Measurements from ENCODE around the gene DOCK4.
"Not testable (repeated sequence)": the region's sequence is repeated elsewhere in the genome, so short reads cannot be mapped to it uniquely, and the experiment has no call there.

DOCK4 gene

GRCh38 chr7:111927353-111928019 lies 278.7 kb downstream of the DOCK4 start:
- no peak for DNase-seq

DNA sequence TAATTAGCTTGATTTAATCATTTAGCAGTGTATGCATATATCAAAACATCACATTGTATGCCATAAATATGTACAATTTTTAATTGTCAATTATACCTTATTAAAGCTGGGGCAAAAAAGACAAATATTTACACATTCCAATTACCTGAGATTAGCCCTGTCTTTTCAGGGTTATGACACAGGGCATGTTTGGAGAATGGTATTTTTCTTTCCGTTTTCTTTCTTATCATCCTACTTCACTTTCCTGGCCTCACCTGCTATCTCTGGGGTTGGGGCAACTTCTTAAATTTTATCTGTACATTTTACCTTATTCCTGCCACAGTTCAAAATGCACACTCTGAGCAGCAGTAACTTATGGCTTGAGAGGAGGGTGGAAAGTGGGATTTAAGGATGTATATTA lies 285.9 kb downstream of the DOCK4 start:
- DNase-seq: no peak

GRCh38 chr7:111919631-111920179 lies 286.5 kb downstream of the DOCK4 start:
- no peak for DNase-seq

GRCh38 chr7:111919164-111919563 lies 287.0 kb downstream of the DOCK4 start:
- DNase-seq: no peak

DNA sequence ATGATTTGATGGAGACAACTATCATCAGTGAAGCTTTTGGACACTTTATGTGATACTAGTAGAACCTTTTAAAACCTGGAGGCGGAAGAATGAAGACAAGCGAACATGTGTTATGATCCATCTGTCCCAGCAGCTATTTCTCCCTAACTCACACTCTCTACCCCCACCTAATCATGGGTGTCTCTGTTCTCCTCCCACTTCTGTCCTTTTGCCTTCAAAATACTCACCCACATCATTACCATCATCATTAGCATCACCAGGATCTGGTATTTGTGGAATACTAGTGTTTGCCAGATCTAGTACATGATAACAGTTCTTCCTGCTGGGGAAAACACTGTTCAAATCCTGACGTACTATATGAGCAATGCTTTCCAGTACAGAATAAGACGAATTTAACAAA lies 287.7 kb downstream of the DOCK4 start:
- DNase-seq: no peak

DNA sequence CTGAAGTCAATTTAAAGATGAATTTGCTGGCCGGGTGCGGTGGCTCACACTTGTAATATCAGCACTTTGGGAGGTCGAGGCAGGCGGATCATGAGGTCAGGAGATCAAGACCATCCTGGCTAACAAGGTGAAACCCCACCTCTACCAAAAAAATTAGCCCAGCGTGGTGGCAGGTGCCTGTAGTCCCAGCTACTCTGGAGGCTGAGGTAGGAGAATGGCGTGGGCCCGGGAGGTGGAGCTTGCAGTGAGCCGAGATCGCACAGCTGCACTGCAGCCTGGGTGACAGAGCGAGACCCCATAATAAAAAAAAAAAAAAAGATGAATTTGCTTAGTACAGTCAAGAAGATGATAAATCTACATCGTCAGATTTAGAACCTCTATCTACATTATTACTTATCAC lies 288.8 kb downstream of the DOCK4 start:
- not testable (repeated sequence) for DNase-seq

GRCh38 chr7:111914291-111914690 lies 291.9 kb downstream of the DOCK4 start:
- DNase-seq: no peak

GRCh38 chr7:111911166-111911961 lies 294.8 kb downstream of the DOCK4 start:
- no peak for DNase-seq

DNA sequence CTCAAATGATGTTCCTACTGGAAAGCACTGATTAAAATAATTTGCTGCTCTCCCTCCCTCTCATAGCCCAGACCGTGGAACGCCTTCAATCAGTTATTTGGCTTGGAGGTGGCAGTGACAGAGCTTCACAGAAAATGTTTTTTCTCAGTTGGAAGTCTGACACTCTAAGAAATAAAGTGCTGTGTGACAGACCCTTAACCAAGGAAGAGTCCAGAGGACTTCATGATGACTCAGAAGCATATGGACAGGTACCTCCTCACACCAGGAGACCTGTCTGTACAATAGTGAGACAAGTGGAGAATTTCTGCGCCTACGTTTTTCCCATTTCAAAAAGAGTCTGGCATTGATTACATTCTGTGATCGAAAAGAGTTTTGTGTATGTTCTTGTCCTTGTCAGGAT lies 295.5 kb downstream of the DOCK4 start:
- no peak for DNase-seq

DNA sequence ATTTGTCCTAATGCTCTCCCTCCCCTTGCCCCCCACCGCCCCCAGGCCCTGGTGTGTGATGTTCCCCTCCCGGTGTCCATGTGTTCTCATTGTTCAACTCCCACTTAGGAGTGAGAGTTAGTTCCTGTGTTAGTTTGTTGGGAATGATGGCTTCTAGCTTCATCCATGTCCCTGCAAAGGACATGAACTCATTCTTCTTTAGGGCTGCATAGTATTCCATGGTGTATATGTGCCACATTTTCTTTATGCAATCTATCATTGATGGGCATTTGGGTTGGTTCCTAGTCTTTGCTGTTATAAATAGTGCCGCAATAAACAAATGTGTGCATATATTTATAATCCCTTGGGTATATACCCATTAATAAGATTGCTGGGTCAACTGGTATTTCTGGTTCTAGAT lies 297.5 kb downstream of the DOCK4 start:
- not testable (repeated sequence) for DNase-seq

- DNase-seq: no peak
Observed at GRCh38 chr7:111903797-111904196, 302.4 kb downstream of the DOCK4 start.

DNA sequence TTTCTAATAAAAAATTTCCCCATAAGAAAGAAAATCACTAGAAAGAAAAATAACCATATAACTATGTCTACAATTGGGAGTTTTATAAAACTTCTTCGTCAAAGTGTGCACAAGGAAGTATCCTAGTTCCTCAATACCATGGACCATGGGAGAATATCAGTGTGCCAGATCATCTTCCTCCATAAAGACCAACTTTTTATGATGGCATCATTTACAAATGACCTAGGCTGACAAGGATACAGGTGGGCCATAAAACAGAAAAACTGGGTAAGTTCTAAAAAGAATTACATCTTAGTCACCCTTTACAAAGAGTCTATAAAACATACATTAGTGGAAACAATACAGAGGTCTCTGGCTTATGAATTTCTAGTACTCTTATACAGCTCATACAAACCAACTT lies 303.2 kb downstream of the DOCK4 start:
- DNase-seq: no peak

GRCh38 chr7:111900283-111900682 lies 305.9 kb downstream of the DOCK4 start:
- no peak for DNase-seq

GRCh38 chr7:111895049-111895448 lies 311.1 kb downstream of the DOCK4 start:
- no peak for DNase-seq

DNA sequence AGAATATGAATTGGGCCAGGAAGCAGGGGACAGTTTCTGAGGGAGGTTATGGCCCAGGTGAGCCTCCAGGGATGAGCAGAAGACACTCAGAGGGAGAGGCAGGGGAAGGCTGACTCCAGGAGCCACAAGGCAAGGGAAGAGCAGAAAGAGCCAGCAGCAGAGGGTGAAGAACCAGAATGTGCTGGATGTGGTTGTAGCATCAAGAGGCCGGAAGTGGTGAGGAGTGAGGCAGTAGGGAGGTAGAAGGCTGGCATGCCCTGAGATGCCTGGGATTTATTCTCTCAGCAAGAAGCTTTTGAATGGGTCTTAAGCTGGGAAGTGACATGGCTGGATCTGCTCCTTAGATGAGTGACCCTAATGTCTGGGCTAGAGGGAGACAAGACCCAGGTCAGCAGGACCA lies 311.7 kb downstream of the DOCK4 start:
- no peak for DNase-seq

- DNase-seq: no peak
Observed at GRCh38 chr7:111893190-111893589, 313.0 kb downstream of the DOCK4 start.

- no peak for DNase-seq
Observed at GRCh38 chr7:111892588-111892987, 313.6 kb downstream of the DOCK4 start.

DNA sequence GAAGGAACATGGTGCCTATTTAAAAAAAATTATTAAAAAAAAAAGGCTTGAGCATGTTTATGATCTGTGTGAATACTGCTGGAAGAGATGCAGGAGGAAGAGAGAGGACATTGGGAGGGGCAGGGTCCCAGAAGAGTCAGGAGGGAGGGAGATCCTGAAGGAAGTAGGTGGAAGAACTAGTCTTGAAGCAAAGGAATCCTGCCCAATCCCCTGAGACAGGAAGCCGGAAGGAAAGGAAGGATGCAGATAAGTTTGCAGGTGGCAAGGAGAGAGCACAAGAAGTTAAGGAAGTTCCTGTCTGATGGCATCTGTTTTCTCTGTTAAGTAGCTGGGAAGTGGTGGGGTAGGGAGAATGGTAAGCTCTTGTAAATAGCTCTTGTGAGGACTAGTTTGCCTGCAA lies 318.5 kb downstream of the DOCK4 start:
- DNase-seq: no peak

- DNase-seq: no peak
Observed at GRCh38 chr7:111886233-111886632, 320.0 kb downstream of the DOCK4 start.

- no peak for DNase-seq
Observed at GRCh38 chr7:111883241-111883640, 323.0 kb downstream of the DOCK4 start.

DNA sequence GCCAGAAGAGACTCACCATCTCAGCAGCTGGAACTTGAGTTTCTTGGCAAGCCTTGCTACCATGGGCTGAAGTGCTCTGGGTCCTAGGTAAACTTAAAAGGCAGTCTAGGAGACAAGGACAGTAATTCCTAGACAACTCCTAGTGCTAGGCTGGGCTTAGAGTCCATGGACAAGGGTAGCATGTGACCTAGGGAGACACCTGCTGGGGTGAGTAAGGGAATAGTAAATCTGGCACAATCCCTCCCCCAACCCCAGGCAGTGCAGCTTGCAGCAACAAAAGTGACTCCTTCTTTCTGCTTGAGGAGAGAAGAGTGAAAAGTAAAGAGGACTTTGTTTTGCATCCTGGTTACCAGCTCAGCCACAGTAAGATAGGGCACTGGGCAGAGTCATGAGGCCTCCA lies 327.4 kb downstream of the DOCK4 start:
- DNase-seq: no peak

DNA sequence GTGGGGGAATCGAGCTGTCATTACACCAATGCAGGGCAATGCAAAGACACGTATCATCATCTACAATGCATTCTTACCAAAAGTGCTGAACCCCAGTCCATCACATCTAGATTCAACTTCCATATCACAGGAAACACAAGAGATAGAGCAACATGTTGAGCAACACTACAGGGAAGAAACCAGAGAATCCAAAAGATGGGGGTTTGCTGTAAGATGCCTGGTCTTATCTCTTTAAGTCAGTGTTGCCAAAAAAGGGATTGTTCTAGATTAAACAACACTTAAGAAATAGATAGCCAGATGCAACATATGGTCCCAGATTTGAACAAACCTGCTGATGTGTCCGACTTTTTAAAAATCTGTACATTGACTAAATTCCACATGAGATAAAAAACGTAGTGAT lies 328.3 kb downstream of the DOCK4 start:
- no peak for DNase-seq

DNA sequence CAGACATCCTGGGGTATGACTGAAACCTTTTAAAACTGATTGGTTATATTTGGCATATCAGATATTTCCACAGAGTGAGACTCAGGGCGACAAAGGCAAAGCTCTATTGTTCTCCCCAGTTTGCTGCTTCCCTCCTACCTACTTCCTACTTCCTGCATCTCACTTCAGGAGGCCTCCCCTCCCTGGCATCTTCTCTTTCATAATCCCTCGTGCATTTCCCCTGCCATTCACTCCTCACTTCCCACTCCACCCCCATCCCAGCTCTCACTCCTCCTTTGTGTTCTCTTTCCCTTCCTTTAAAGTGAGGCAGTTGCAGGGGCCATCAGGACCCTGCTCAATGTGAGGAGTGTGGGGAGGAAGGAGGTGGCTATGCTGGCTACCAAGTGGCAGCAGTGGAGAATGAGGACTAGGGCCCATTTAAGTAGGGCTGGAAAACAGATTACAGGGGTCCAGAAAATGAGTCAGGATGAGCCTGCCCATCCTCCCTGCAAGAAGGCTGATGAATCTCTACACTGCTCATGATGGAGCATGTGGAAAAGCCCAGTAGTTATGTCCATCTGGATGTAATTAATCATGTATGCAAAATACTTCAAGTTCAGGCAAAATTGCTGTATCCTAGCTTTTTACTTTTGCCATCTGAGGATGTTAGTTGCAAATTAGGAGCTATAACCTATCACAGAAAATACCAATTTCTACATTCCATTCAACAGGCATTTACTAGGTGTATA lies 332.1 kb downstream of the DOCK4 start:
- no peak for DNase-seq

DNA sequence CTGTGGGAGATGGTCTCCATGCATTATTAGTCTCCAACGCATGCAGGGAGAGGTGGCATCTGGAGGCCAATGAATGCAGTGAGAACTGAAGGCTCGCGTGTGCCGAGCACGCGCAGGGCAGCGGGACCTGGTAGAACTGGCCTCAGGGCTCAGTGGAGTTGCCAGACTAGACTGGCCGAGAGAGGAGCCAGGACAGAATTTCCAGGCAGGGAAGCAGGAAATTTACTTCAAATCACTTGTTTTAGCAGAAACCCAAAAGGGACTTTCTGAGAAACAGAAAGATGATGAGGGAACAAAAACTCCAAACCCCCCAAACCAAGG lies 332.9 kb downstream of the DOCK4 start:
- DNase-seq: no peak
